ENCODE data around the gene PEX7. TPM values are rescaled to one million over a fixed set of nuclear protein-coding genes. Genes with fewer than 3 reads are reported as not detected.
"Not testable (repeated sequence)": the region's sequence is repeated elsewhere in the genome, so short reads cannot be mapped to it uniquely, and the experiment has no call there.

Gene PEX7
- total RNA-seq, 2 donors from 2014 or later, result 8.9 to 17.9 TPM

DNA sequence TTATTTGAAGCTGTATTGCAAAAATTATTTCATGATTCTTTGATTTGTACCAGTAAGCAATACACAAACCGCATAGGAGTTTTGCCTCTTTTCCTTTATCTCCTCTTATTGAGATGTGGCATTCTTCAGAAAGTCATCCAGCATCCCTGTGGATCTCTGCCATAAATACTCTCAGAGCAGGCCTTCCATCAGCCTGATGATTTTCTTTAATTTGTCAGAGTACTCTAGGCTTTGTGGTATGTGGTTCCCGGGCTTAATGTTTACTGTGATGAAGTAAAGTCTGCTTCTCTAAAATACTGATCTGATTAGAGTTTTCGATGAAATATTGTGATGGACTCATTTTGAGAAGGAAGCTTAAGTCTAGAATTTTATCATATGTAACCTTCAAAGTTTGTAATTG is 68.6 kb downstream of the PEX7 start:
- Histone ChIP-seq H3K27me3 (no peaks in the 10 kb centered on the region), H3K9me3 (no peaks in the 10 kb centered on the region), H3K36me3 (replicated peaks in 1 of 2; ENCODE audit: insufficient read depth in 1 of 2, low read depth in 2 of 2) (no peaks in the 10 kb centered on the region), H3K27ac (no peak overlapping the region), H3K4me1 (peaks cover 35% of the 10 kb centered on the region), H3K4me3 (no peak overlapping the region)
- intact Hi-C loops (cut with DNase I), result no loop called here
- WGBS, 2 donors, result 58 to 61% methylated on average over 3 of the region's 3 CpGs
- no peak for ATAC-seq
- DNase-seq, result no peak
- TF ChIP-seq CTCF (IDR thresholded peaks at IDR 0.05), result no peak
- TF ChIP-seq POLR2A (IDR thresholded peaks at IDR 0.05), result no peak

GRCh38 chr6:136893187-136893586 is 70.8 kb downstream of the PEX7 start:
- DNase-seq (no peak), ATAC-seq (no peak)
- Histone ChIP-seq H3K4me1 (peaks cover 35% of the 10 kb centered on the region), H3K4me3 (no peak overlapping the region), H3K36me3 (replicated peaks in 1 of 2; ENCODE audit: insufficient read depth in 1 of 2, low read depth in 2 of 2) (no peaks in the 10 kb centered on the region), H3K27ac (no peak overlapping the region), H3K9me3 (no peaks in the 10 kb centered on the region), H3K27me3 (no peaks in the 10 kb centered on the region)
- TF ChIP-seq CTCF (IDR thresholded peaks at IDR 0.05) (no peak), POLR2A (IDR thresholded peaks at IDR 0.05) (no peak)
- 69 to 81% methylated on average over 5 of the region's 5 CpGs for WGBS, 2 donors
- intact Hi-C loops (cut with DNase I), result no loop called here

- no peak overlapping the region for H3K4me3 ChIP-seq
- TF ChIP-seq CTCF (IDR thresholded peaks at IDR 0.05) (no peak), POLR2A (IDR thresholded peaks at IDR 0.05) (no peak)
- no peak for DNase-seq
- H3K27me3 ChIP-seq, result no peaks in the 10 kb centered on the region
- intact Hi-C loops (cut with DNase I), result no loop called here
- H3K9me3 ChIP-seq, result no peaks in the 10 kb centered on the region
- 44 to 61% methylated on average over 3 of the region's 3 CpGs for WGBS, 2 donors
- H3K36me3 ChIP-seq (replicated peaks in 1 of 2; ENCODE audit: insufficient read depth in 1 of 2, low read depth in 2 of 2), result no peaks in the 10 kb centered on the region
- H3K4me1 ChIP-seq, result peaks cover 9% of the 10 kb centered on the region
- no peak for ATAC-seq
- no peak overlapping the region for H3K27ac ChIP-seq
Measured at GRCh38 chr6:136895901-136896300, 73.5 kb downstream of the PEX7 start.

GRCh38 chr6:136897071-136897470 is 74.7 kb downstream of the PEX7 start:
- Histone ChIP-seq H3K4me1 (peaks cover 8% of the 10 kb centered on the region), H3K9me3 (no peaks in the 10 kb centered on the region), H3K36me3 (replicated peaks in 1 of 2; ENCODE audit: insufficient read depth in 1 of 2, low read depth in 2 of 2) (no peaks in the 10 kb centered on the region), H3K27me3 (no peaks in the 10 kb centered on the region), H3K27ac (no peak overlapping the region), H3K4me3 (no peak overlapping the region)
- intact Hi-C loops (cut with DNase I), result no loop called here
- 43 to 90% methylated on average over 1 of the region's 1 CpG for WGBS, 2 donors
- DNase-seq (no peak), ATAC-seq (no peak)
- TF ChIP-seq CTCF (IDR thresholded peaks at IDR 0.05) (no peak), POLR2A (IDR thresholded peaks at IDR 0.05) (no peak)

DNA sequence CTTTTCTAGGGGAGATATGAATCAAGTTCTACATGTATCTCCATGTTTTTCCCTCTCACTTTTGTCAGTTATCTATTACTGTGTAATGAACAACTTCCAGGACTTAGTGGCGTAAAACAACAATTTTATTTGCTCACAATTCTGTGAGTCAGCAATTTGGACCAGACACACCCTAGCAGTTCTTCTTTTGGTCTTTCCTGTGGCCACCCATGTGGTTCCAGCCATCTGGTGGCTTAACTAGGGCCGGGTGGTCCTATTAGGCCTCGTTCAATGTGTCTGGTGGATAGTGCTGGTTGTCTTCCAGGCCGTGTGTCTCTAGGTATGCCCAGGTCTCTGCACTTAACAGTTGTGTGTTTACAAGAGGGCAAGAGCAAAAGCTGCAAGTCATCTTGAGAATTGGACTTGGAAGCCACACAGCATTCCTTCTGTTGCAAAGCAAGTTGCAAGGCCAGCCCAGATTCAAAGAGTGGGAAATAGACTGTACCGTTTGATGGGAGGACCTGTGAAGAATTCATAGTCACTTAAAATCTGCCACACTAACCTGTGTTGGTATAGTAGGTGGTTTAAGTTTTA is 78.9 kb downstream of the PEX7 start:
- 88 to 92% methylated on average over 5 of the region's 5 CpGs for WGBS, 2 donors
- no peak overlapping the region for H3K27ac ChIP-seq
- H3K4me1 ChIP-seq, result peaks cover under 1% of the 10 kb centered on the region
- no peak for TF ChIP-seq POLR2A (IDR thresholded peaks at IDR 0.05)
- no peak for TF ChIP-seq CTCF (IDR thresholded peaks at IDR 0.05)
- DNase-seq (no peak), ATAC-seq (no peak)
- H3K27me3 ChIP-seq, result no peaks in the 10 kb centered on the region
- H3K36me3 ChIP-seq (replicated peaks in 1 of 2; ENCODE audit: insufficient read depth in 1 of 2, low read depth in 2 of 2), result peaks cover 0 to 3% of the 10 kb centered on the region in 2 donors
- intact Hi-C loops (cut with DNase I), result no loop called here
- H3K9me3 ChIP-seq, result no peaks in the 10 kb centered on the region
- no peak overlapping the region for H3K4me3 ChIP-seq

- H3K4me3 ChIP-seq; DNase-seq; H3K4me1 ChIP-seq; H3K36me3 ChIP-seq (replicated peaks in 1 of 2; ENCODE audit: insufficient read depth in 1 of 2, low read depth in 2 of 2); H3K27me3 ChIP-seq; ATAC-seq; intact Hi-C loops (cut with DNase I); H3K9me3 ChIP-seq; H3K27ac ChIP-seq: not testable (repeated sequence)
- 96 to 98% methylated on average over 3 of the region's 3 CpGs for WGBS, 2 donors
Measured at GRCh38 chr6:136904477-136904876, 82.1 kb downstream of the PEX7 start.
